ENCODE results near the gene ANKRD33.

Gene ANKRD33

GRCh38 chr12:51896236-51896635 lies 8.3 kb downstream of the ANKRD33 start:
- FAIRE-seq: no peak
- TF ChIP-seq CTCF (IDR thresholded peaks at IDR 0.05; ENCODE audit: insufficient read depth, missing control alignments): no peak
- no peak for DNase-seq (ENCODE audit: insufficient read length, low spot score)

- FAIRE-seq: no peak
- DNase-seq (ENCODE audit: insufficient read length, low spot score): no peak
- TF ChIP-seq CTCF (IDR thresholded peaks at IDR 0.05; ENCODE audit: insufficient read depth, missing control alignments): no peak
Observed at GRCh38 chr12:51897181-51897580, 9.3 kb downstream of the ANKRD33 start.

GRCh38 chr12:51898506-51898905 lies 10.6 kb downstream of the ANKRD33 start:
- TF ChIP-seq CTCF (IDR thresholded peaks at IDR 0.05; ENCODE audit: insufficient read depth, missing control alignments): no peak
- DNase-seq (ENCODE audit: insufficient read length, low spot score) (no peak), FAIRE-seq (no peak)

GRCh38 chr12:51898937-51899336 lies 11.0 kb downstream of the ANKRD33 start:
- FAIRE-seq: no peak

GRCh38 chr12:51900323-51900889 lies 12.5 kb downstream of the ANKRD33 start:
- FAIRE-seq (no peak), DNase-seq (ENCODE audit: insufficient read length, low spot score) (no peak)
- no peak for TF ChIP-seq CTCF (IDR thresholded peaks at IDR 0.05; ENCODE audit: insufficient read depth, missing control alignments)

More at GRCh38 chr12:51898937-51899336, 11.0 kb downstream of the ANKRD33 start:
- DNase-seq (ENCODE audit: insufficient read length, low spot score): no peak
- no peak for TF ChIP-seq CTCF (IDR thresholded peaks at IDR 0.05; ENCODE audit: insufficient read depth, missing control alignments)

- no peak for TF ChIP-seq CTCF (IDR thresholded peaks at IDR 0.05; ENCODE audit: insufficient read depth, missing control alignments)
- FAIRE-seq (no peak), DNase-seq (ENCODE audit: insufficient read length, low spot score) (no peak)
Observed at GRCh38 chr12:51901121-51901817, 13.4 kb downstream of the ANKRD33 start.

GRCh38 chr12:51901881-51902280 lies 14.0 kb downstream of the ANKRD33 start:
- DNase-seq (ENCODE audit: insufficient read length, low spot score) (no peak), FAIRE-seq (no peak)
- TF ChIP-seq CTCF (IDR thresholded peaks at IDR 0.05; ENCODE audit: insufficient read depth, missing control alignments): no peak

Data from D721Med (cell line).